ENCODE data around the gene ABHD11.

- TF ChIP-seq CTCF (IDR thresholded peaks at IDR 0.05 in 4 of 5, conservative IDR thresholded peaks at IDR 0.05 in 1 of 5) (no peak), POLR2A (IDR thresholded peaks at IDR 0.05) (no peak)
Observed at GRCh38 chr7:73700581-73701134, 37.9 kb downstream of the ABHD11 start.
